ENCODE measurements around the gene ZNF688. TPM values are rescaled to one million over a fixed set of nuclear protein-coding genes. Genes with fewer than 3 reads are reported as not detected.

The ZNF688 gene
- total RNA-seq, 2 experiments from 2014 or later = 9.4 to 10.0 TPM

DNA sequence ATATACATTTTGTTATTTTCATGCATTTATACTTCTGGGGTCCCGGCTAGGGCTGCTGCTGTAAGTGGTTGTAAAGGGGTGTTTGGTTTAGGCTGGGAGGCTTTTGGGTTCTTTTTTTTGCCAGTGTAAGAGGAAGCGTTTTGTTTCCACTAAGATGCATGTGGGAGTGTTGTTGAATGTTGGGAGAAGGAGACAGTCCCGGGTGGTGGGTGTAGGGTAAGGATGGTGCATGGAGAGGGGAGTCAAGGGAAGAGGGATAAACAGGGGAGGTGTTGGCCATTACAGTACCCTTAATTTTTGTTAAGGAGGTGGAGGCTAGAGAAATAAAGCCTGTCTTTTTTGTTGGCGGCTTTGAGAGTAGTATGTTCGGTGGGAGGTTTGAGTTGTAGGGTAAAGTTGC lies 28.4 kb downstream of the ZNF688 start:
- POLR2A ChIA-PET = no interaction called here
- CTCF ChIA-PET = interaction anchor here (1.1 kb wide), 1 partner anchor 8 kb away, joined by 5 read pairs; the partner anchor contains the start of gene ZNF747

DNA sequence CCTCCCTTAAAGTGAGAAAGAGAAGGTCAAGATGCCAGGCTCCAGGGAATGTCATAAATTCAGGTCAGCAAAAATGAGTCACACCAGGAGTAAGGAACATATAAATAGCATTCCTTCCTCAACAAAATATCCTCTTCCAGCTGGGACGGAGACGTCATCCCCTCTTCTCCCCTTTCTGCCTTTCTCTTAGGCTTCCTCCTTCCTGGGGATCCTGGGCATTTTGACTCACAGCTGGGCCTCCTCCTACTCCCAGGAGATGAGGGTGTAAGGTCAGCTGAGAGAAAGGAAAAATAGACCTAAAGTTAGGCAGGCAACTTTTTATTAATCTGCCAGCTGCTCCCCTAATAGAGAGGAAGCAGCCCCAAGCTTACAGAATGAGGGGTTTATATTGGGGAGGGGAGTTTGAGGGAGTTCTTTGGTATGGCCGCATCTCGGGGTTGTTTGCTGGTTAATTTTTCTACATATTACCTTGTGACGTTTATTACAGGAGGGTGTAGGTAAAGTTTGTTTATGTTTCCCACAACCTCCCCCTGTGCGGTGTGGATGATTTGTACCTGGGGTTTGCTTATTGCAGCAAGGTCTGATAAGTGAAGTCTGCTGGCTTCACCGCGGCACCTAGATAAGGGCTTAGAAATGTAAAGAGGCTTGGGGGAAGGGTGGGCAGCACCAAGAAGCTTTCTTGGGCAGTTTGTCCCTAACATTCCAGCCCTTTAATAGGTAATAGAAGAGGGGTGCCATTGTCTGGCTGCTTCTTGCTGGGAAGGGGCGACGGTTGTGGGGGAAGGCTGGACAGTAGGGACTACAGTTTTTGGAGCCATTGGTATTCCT lies 29.8 kb downstream of the ZNF688 start:
- POLR2A ChIA-PET = no interaction called here

DNA sequence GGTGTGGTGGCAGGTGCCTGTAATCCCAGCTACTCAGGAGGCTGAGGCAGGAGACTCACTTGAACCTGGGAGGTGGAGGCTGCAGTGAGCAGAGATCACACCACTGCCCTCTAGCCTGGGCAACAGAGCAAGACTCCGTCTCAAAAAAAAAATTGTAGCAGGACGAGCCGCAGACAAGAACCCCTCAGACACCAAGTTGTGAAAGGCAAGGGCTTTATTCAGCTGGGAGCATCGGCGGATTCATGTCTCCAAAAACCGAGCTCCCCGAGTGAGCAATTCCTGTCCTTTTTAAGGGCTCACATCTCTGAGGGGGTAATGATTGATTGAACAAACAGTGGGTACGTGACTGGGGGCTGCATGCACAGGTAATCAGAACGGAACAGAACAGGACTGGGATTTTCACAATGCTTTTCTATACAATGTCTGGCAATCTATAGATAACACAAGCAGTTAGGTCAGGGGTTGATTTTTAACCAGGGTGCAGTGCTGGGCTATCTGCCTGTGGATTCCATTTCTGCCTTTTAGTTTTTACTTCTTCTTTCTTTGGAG lies 30.5 kb downstream of the ZNF688 start:
- POLR2A ChIA-PET = interaction anchor here (0.6 to 0.7 kb wide), 2 partner anchors 10 to 25 kb away, joined by 3 to 5 read pairs; no protein-coding TSS in a partner anchor
- CTCF ChIA-PET = interaction anchor here (1.2 to 1.8 kb wide), 2 partner anchors 57 to 112 kb away, joined by 4 to 6 read pairs; partner anchors contain the start of gene DCTPP1

More for the DNA sequence above, 29.8 kb downstream of the ZNF688 start:
- CTCF ChIA-PET = interaction anchor here (1.2 to 1.8 kb wide), 2 partner anchors 57 to 113 kb away, joined by 4 to 6 read pairs; partner anchors contain the start of gene DCTPP1

DNA sequence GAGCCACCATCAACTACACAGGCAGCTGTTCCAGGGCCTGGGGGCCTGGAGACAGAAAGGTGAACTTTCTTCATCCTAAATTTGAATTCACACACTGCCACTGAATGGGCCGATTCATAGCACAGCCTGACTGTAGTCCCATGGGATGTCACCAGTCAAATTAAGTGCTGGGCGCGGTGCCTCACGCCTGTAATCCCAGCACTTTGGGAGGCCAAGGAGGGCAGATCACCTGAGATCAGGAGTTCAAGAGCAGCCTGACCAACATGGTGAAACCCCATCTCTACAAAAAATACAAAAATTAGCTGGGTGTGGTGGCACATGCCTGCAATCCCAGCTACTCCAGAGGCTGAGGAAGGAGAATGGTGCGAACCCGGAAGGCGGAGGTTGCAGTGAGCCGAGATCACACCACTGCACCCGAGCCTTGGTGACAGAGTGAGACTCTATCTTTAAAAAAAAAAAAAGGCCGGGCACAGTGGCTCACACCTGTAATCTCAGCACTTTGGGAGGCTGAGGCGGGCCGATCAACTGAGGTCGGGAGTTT lies 31.5 kb downstream of the ZNF688 start:
- ChIA-PET CTCF (interaction anchor here (0.7 to 1.3 kb wide), 4 partner anchors 17 to 111 kb away, joined by 3 to 5 read pairs (median 4); partner anchors contain the start of gene DCTPP1), POLR2A (interaction anchor here (0.6 kb wide), 2 partner anchors 11 to 57 kb away, joined by 3 to 5 read pairs; no protein-coding TSS in a partner anchor)

DNA sequence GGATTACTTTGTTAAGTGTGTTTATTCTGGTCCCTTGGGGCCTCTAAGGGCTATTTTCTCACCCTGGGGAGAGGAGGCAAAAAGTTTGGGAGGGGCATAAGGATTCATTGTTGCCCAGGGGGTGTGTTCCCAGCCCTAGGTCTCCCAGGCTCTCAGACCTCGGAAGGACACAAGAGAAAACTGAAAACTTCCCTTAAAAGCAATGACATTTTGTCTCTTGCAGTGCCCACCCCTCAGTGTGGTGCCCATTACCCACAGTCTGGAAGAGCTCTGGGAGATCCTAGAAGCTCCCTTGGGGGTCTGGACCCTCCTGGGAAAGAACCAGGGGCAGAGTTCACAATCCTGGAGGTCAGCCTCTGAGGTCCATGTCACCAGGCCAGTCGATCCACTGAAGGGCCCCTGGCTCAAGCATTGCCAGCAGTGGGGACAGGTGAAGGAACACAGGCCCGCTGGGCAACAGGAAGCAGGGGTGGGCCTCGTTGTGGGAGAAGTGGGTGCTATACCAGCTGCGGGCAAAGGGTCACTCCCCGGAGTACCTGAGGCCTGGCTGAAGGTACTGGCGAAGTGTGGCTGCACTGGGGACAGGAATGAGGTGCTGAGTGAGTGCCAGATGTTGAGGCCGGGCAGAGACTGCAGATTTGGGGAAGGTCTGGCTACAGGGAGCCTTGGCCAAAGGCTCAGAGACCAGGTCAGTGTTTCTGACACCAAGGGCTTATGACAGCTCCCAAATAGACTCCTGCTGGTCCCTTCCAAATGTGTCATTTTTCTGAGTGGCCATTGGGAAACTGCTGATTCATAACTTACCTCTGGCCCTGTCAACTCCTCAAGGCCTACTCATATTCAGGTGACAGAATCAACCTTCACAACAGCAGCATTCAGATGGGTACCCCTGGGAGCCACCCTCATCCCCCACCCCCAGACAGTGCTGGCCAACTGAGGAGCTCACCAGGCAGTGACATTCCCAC lies 32.2 kb downstream of the ZNF688 start:
- CTCF ChIA-PET = interaction anchor here (0.7 to 1.3 kb wide), 3 partner anchors 18 to 106 kb away, joined by 3 to 5 read pairs (median 3); no protein-coding TSS in a partner anchor
- POLR2A ChIA-PET = interaction anchor here (0.6 kb wide), 1 partner anchor 58 kb away, joined by 5 read pairs; no protein-coding TSS in a partner anchor

DNA sequence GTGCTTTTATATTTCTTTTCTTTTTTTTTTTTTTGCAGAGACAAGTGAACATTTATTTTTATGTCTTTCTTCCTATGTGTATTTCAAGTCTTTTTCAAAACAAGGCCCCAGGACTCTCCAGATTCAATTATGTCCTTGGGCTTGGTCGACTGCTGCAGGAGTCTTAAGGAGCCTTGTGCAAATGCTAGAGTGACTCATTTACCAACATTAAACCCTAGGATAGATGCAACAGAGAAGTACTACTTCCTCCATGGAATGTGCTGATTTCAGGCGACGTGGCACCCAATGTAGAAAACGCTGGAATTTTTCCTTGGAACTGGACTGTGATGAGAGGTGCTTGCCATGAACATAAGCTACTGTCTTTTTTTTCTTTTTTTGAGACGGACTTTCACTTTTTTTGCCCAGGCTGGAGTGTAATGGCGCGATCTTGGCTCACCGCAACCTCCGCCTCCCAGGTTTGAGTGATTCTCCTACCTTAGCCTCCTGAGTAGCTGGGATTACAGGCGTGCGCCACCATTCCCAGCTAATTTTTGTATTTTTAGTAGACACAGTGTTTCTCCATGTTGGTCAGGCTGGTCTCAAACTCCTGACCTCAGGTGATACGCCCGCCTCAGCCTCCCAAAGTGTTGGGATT lies 35.0 kb downstream of the ZNF688 start:
- CTCF ChIA-PET = interaction anchor here (0.5 to 3.4 kb wide), 14 partner anchors 10 to 167 kb away, joined by 3 to 31 read pairs (median 7); partner anchors contain the start of genes DCTPP1, ZNF688 and ZNF764
- POLR2A ChIA-PET = interaction anchor here (0.7 to 3.2 kb wide), 7 partner anchors 13 to 107 kb away, joined by 4 to 35 read pairs (median 9); partner anchors contain the start of genes DCTPP1, ZNF688 and ZNF764

DNA sequence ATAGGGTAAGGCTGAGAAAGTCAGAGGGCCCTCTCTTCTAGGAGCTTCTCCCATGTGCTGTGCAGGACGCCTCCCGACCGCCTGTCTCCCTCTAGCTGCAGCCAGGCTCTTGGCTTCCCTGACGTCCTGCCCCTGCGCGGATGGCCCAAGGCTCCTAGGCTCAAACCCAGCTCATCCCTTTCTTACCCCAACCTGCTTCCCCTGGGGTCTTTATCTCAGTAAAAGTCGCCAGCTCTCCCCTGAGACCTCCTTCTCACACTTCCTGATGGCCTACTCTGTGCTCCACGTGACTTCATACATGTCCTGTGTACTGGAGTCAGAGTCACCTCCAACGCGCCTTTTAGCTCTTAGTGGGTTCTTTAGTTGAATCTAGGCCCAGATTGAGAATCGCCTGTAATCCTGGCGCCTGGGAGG lies 35.7 kb downstream of the ZNF688 start:
- POLR2A ChIA-PET = interaction anchor here (0.6 to 3.2 kb wide), 19 partner anchors 8 to 338 kb away, joined by 3 to 35 read pairs (median 5); partner anchors contain the start of genes DCTPP1, ITGAL, PRR14 and ZNF688
- CTCF ChIA-PET = interaction anchor here (0.5 to 3.4 kb wide), 19 partner anchors 8 to 167 kb away, joined by 3 to 31 read pairs (median 6); partner anchors contain the start of genes DCTPP1, ZNF688, ZNF689 and ZNF764

DNA sequence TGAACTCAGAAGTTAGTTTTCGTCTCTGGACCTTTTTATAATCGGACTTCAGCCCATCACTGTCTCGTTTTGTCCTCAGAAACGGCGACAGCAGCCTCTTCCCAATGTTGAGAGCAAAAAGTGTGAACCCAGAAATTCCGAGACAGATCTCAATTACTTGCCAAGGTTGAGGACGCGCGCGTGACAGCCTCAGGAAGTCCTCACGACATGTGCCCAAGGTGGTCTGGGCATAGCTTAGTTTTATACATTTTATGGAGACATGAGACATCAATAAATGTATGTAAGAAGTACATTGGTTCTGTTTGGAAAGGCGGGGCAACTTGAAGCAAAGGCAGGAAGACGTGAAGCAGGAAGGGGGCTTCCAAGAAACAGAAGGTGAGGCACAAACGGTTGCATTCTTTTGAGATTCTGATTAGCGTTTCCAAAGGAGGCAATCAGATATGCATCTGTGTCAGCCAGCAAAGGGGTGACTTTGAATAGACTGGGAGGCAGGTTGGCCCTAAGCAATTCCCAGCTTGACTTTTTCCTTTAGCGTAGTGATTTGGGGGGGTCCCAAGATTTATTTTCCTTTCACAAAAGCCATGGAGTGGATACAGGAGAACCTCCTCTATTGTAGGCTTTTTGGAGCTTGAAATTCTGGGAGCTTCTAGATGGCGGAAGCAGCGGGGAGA lies 36.3 kb downstream of the ZNF688 start:
- CTCF ChIA-PET = interaction anchor here (0.7 to 3.4 kb wide), 18 partner anchors 8 to 166 kb away, joined by 3 to 31 read pairs (median 6); partner anchors contain the start of genes DCTPP1, ZNF688, ZNF689 and ZNF764
- POLR2A ChIA-PET = interaction anchor here (0.6 to 3.2 kb wide), 20 partner anchors 8 to 338 kb away, joined by 3 to 35 read pairs (median 5); partner anchors contain the start of genes DCTPP1, ITGAL, PRR14 and ZNF688

DNA sequence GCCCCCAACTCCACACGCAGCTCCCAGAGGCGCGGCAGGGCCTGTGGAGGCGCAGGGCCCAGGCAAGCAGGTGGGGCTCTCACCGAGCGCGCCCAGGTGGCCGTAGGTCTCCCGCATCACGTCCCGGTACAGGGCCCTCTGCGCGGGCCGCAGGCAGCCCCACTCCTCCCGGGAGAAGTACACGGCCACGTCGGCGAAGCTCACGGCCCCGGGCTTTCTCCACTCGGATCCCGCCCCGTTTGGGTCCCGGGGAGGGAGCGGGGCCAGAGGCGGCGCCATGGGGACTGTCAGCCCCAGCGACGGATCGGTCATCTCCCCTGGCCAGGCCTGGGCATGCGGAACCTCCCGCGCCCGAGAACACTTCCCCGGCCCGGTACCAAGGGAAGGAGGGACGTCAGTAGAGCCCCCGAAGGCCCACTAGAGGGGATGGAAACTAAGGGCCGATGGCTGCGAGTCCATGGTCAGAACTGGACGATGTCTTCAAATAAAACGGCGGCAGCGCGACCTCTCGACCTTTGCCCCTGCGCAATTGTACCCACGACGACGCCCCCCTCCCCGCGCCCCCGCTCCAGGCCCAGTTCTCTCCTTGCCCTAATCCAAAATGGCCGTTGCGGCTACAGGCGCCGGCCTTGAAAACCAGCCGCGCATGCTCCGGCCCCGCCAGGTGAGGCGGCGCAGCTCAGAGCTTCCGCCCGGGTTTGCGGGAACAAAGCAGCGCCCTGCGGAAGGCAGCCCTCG lies 37.0 kb downstream of the ZNF688 start, which contains the start of gene ZNF747:
Gene ZNF747 (minus strand): TSS at position 491 of the 738 bp plus-strand sequence. CDS start 179 bp downstream, at position 312.
- ChIA-PET POLR2A (interaction anchor here (0.5 to 3.2 kb wide), 16 partner anchors 9 to 128 kb away, joined by 3 to 35 read pairs (median 5); partner anchors contain the start of genes DCTPP1, ITGAL, PRR14 and ZNF688), CTCF (interaction anchor here (0.9 to 3.4 kb wide), 16 partner anchors 9 to 116 kb away, joined by 3 to 31 read pairs (median 6); partner anchors contain the start of genes DCTPP1, ZNF688 and ZNF764)

DNA sequence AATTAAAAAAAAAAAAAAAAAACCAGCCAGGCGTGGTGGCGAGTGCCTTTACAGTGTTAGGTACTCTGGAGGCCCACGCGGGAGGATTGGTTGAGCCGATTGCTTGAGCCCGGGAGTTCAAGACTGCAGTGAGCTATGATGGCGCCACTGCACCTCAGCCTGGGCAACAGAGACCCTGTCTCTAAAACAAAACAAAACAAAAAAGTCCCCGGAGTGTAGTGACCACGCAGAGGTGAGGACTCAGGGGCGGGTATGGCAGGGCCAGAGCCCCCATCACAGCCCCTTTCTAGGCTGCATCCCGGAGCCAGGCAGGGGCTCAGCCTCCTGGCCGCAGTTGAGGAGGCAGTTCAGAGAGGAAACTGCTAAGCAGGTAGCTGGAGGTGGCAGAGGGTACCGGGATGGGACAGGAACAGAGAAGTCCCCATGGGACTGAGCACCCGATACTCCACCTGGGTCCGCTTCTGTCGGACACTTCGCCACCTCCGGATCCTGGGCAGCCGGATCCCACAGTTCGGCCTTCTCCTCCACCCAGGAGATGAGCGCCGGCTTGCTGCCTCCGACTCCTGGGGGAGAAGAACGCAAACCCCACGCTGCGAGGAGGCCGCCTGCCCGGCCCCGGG lies 37.7 kb downstream of the ZNF688 start:
- ChIA-PET POLR2A (interaction anchor here (0.5 to 3.2 kb wide), 11 partner anchors 9 to 126 kb away, joined by 3 to 35 read pairs (median 5); partner anchors contain the start of genes DCTPP1, ZNF688, ZNF764 and ZNF771), CTCF (interaction anchor here (0.9 to 3.4 kb wide), 10 partner anchors 10 to 116 kb away, joined by 3 to 31 read pairs (median 8); partner anchors contain the start of genes DCTPP1 and ZNF764)

DNA sequence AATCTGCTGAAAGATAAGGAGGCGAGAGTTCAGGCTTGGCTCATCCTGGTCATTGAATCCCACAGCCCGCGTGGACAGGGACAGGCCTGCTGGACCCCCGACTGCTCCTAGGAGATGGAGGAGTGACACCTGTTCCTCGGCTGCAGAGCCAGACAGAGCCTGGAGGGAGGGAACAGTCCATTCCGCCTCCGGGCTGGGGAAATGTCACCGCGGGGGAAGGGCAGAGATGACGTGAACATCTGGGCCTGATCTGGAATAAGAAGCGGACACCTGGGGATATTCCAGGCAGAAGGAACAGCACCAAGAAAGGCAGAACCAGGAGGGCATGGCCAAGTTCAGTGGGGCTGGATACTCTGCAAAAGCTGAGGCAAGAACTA lies 38.4 kb downstream of the ZNF688 start:
- CTCF ChIA-PET = interaction anchor here (1.1 to 3.4 kb wide), 2 partner anchors 17 to 117 kb away, joined by 5 to 23 read pairs; no protein-coding TSS in a partner anchor
- POLR2A ChIA-PET = interaction anchor here (0.6 to 1.7 kb wide), 5 partner anchors 8 to 103 kb away, joined by 3 to 5 read pairs (median 3); partner anchors contain the start of genes DCTPP1 and ZNF785

DNA sequence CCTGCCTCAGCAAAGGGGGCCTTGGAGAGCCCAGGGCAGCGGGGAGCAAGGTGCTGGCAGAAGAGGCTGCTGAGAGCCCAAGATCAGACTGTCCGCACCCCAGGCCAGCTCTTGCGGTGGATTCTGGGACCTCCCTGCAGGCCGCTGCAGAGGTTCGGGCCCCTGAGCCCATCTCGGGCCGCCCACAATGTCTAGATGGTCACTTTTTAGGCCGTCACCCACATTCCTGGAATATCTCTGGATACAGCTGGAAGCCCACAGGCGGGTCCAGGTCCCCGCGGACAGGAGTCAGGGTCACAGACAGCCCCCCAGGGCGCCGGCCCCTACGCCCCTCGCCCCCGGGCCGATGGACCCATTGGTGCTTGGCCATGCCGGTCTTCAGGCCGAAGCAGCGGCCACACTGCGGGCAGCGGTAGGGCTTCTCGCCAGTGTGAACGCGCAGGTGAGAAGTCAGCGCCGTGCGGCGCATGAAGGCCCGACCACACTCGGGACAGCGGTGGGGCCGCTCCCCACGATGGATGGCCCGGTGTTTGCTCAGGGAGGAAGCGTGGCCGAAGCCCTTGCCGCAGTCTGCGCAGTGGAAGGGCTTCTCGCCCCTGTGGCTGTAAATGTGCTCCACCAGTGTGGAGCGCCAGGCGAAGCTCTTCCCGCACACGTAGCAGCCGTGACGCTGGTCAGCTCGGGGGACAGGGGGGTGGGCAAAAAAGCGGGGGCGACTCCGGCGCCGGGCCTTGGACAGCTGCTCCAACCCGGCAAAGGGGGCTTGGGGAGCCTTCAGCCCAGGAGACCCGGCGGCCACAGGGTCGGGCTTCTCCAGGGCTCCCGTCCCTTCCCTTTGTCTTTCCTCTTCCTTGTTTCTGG lies 39.0 kb downstream of the ZNF688 start:
- CTCF ChIA-PET = no interaction called here

DNA sequence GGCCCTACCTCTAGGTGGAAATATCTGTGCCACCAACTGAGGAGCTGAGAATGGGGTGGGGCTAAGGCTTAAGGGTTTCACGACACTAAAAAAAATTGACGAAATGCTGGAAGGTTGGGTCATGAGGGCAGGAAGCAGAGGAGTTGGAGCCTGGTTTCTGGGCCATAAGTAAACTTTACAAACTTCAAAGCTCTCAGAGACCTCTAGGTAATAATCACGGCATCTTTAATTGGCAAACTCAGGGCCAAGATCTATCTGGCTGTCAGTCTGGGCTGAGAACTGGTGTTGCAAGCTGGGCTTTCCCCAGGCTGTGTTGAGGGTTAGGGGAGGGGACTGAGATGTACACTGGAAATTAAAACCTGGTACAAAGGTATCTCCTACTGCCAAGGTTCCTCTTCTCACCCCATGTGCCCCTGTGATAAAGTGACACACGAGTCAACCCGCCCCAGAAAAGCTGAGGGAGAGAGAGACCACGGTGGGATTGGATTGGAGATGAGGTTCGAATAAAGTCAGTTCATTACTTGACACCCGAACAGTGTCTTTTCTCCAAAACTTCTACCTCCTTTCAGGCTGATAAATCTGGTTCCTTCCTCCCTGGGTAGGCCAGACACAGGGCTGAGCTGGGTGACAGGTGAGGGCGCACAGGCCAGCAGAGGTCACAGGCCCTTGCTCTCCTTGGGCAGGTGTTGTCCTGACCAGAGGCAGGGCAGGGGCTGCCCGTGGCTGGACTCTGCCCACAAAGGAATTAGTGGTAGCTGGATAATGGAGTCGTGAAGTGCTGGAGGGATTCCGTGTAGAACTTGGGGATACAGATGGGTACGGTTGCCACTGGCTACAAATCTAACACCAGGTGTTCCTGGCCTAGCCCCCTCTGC lies 41.1 kb downstream of the ZNF688 start:
- POLR2A ChIA-PET = interaction anchor here (0.6 kb wide), 1 partner anchor 79 kb away, joined by 3 read pairs; no protein-coding TSS in a partner anchor
- CTCF ChIA-PET = interaction anchor here (1.5 to 2.6 kb wide), 2 partner anchors 26 to 100 kb away, joined by 4 to 8 read pairs; partner anchors contain the start of gene DCTPP1

More for the DNA sequence above, 39.0 kb downstream of the ZNF688 start:
- POLR2A ChIA-PET = interaction anchor here (0.6 to 1.1 kb wide), 2 partner anchors 44 to 53 kb away, joined by 3 read pairs; partner anchors contain the start of gene ZNF785

Data from activated CD8-positive, alpha-beta memory T cell treated with anti-CD3 and anti-CD28 coated beads for 36 hours (primary cell).